ENCODE measurements around the gene DOLPP1.
"Not testable (repeated sequence)": the region's sequence is repeated elsewhere in the genome, so short reads cannot be mapped to it uniquely, and the experiment has no call there.

DOLPP1 gene

GRCh38 chr9:129110740-129111527 is 30.0 kb downstream of the DOLPP1 start, which contains the start of the genes CRAT and PTPA:
CRAT (minus strand) TSS chr9:129110793; CDS start chr9:129110509, 284 bp downstream.
PTPA (plus strand) TSS chr9:129111415; CDS start chr9:129111601, 186 bp downstream.
- TF ChIP-seq, protein P1, sequence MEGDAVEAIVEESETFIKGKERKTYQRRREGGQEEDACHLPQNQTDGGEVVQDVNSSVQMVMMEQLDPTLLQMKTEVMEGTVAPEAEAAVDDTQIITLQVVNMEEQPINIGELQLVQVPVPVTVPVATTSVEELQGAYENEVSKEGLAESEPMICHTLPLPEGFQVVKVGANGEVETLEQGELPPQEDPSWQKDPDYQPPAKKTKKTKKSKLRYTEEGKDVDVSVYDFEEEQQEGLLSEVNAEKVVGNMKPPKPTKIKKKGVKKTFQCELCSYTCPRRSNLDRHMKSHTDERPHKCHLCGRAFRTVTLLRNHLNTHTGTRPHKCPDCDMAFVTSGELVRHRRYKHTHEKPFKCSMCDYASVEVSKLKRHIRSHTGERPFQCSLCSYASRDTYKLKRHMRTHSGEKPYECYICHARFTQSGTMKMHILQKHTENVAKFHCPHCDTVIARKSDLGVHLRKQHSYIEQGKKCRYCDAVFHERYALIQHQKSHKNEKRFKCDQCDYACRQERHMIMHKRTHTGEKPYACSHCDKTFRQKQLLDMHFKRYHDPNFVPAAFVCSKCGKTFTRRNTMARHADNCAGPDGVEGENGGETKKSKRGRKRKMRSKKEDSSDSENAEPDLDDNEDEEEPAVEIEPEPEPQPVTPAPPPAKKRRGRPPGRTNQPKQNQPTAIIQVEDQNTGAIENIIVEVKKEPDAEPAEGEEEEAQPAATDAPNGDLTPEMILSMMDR (IDR thresholded peaks at IDR 0.05; ENCODE audit: low read length, missing control alignments): no peak
- DNase-seq (ENCODE audit: low read depth): peak; percentile 94
- H3K4me3 ChIP-seq (replicated peaks; ENCODE audit: low read depth, low read length): peak within 1 kb of the TSS; percentile 76

DNA sequence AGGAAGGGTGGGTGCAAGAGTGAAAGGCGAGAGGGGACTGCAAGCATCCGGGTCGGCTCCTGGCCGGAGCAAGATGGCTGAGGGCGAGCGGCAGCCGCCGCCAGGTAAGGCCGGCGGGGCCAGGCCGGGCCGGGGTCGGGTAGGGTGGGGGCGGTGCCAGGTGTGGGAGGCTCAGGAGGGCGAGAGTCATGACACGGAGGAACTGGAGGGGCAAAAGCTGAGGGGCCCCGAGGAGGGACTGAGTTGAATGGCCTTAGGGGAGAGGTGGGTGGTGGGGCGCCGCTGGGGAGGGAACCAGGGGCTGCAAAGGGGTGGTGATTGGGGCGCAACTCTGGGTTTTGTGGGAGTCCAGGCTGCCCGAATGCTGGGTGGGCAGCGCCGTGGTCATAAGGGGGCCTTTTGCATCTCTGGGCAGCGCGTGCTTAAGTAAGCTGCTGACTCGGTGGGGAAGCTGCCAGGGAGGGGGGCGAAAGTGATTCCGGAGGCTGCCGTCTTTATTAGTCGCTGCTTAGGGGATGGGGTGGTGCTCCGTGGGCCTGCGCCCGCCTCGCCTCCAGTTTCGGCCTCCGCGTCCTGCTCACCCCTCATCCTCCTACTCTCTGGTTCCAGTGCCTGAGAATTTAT is 30.7 kb downstream of the DOLPP1 start:
- peak overlapping the region; percentile 76 for H3K4me3 ChIP-seq (replicated peaks; ENCODE audit: low read depth, low read length)
- DNase-seq (ENCODE audit: low read depth): peak; percentile 52
- TF ChIP-seq, protein P1 (IDR thresholded peaks at IDR 0.05; ENCODE audit: low read length, missing control alignments): no peak

DNA sequence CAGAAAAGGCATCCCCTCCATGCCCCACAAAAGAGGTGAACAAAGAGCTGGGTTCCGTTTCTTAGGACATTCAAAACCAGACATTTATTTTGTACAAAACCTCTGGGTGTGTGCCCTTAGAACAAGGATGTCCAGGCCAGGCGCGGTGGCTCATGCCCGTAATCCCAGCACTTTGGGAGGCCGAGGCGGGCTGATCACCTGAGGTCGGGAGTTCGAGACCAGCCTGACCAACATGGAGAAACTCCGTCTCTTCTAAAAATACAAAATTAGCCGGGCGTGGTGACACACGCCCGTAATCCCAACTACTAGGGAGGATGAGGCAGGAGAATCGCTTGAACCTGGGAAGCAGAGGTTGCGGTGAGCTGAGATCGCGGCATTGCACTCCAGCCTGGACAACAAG is 31.6 kb downstream of the DOLPP1 start:
- not testable (repeated sequence) for DNase-seq (ENCODE audit: low read depth)
- peak overlapping the region; percentile 76 for H3K4me3 ChIP-seq (replicated peaks; ENCODE audit: low read depth, low read length)

DNA sequence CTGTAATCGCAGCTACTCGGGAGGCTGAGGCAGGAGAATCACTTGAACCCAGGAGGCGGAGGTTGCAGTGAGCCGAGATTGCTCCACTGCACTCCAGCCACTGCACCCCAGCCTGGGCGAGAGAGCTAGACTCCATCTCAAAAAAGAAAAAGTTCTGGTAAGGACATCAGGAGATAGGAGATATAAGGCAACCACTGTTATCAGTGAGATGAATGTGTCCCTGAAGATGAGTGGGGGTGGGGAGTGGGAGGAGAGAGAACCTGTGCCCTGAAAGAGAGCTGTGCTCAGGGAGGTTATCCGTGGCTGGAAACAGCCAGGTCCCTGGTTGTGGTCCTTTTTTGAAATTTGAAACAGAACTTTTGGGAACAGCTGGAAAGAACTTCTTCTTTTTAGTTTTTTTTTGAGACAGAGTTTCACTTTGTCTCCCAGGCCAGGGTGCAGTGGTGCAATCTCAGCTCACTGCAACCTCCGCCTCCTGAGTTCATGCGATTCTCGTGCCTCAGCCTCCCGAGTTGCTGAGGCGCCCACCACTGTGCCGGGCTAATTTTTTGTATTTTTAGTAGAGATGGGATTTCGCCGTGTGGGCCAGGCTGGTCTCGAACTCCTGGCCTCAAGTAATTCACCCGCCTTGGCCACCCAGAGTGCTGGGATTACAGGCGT is 32.9 kb downstream of the DOLPP1 start:
- no peak overlapping the region for H3K4me3 ChIP-seq (replicated peaks; ENCODE audit: low read depth, low read length)
- TF ChIP-seq, protein P1 (IDR thresholded peaks at IDR 0.05; ENCODE audit: low read length, missing control alignments): no peak
- no peak for DNase-seq (ENCODE audit: low read depth)

- TF ChIP-seq, protein P1 (IDR thresholded peaks at IDR 0.05; ENCODE audit: low read length, missing control alignments): no peak
- DNase-seq (ENCODE audit: low read depth): no peak
- H3K4me3 ChIP-seq (replicated peaks; ENCODE audit: low read depth, low read length): no peak overlapping the region
Measured at GRCh38 chr9:129118799-129119198, 37.9 kb downstream of the DOLPP1 start.

DNA sequence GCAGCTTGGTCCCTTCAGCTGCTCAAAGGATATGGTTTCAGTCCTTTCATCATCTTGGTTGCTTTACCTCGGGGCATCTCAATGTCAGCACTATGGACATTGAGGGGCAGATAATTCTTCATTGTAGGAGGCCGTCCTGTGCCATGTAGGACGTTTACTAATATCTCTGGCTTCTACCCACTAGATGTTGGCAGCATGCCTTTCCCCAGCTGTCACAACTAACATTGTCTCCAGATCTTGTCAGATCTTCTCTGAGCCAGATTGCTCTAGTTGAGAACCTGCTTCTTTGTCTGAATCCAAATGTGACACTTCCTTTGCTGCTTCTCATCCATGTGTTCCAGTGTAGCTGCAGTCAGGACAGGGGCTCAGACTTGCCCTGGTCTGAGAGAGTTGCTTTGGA is 40.6 kb downstream of the DOLPP1 start:
- TF ChIP-seq, protein P1 (IDR thresholded peaks at IDR 0.05; ENCODE audit: low read length, missing control alignments): no peak
- peak; percentile 48 for DNase-seq (ENCODE audit: low read depth)
- no peak overlapping the region for H3K4me3 ChIP-seq (replicated peaks; ENCODE audit: low read depth, low read length)

DNA sequence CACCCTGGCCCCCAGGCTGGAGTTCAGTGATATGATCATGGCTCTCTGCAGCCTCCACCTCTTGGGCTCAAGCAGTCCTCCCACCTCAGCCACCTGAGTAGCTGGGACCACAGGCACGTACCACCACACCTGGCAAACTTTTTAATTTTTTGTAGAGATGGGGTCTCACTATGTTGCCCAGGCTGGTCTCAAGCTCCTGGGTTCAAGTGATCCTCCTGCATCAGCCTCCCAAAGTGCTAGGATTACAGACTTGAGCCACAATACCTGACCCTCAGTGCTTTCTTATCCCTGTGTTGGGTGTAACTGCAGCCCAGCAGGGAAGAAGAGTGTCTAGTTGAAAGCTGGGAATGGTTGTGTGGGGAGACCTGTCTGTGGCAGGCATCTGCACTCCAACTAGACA is 41.2 kb downstream of the DOLPP1 start:
- TF ChIP-seq, protein P1 (IDR thresholded peaks at IDR 0.05; ENCODE audit: low read length, missing control alignments): no peak

GRCh38 chr9:129122976-129123375 is 42.1 kb downstream of the DOLPP1 start:
- H3K4me3 ChIP-seq (replicated peaks; ENCODE audit: low read depth, low read length); DNase-seq (ENCODE audit: low read depth): not testable (repeated sequence)

More for the DNA sequence above, 41.2 kb downstream of the DOLPP1 start:
- H3K4me3 ChIP-seq (replicated peaks; ENCODE audit: low read depth, low read length): no peak overlapping the region
- no peak for DNase-seq (ENCODE audit: low read depth)

Measured in fibroblast of pulmonary artery (primary cell).